CD4-positive, alpha-beta T cell (primary cell): ENCODE data around the gene MEGF11. TPM values are rescaled to one million over a fixed set of nuclear protein-coding genes. Genes with fewer than 3 reads are reported as not detected.

Experiments
- ATAC-seq: fragments of 200-7000 bp; cut with Tn5 transposase; one replicate; pipeline ENCODE4 v1.10.0; 2022; ENCODE audit warnings: mild to moderate bottlenecking; ENCODE audit not compliant: poor library complexity
- CTCF ChIA-PET: fragments of 350-600 bp; sonication (Branson Sonifier 250); formaldehyde crosslinking; loops from one replicate; lab custom pipeline; 2021; ENCODE audit warnings: antibody characterized with exemption, inconsistent platforms; lab: Charles Lee
- POLR2A ChIA-PET: fragments of 350-600 bp; sonication (Branson Sonifier 250); formaldehyde crosslinking; loops from one replicate; lab custom pipeline; 2021; ENCODE audit warnings: antibody characterized with exemption, inconsistent platforms; lab: Charles Lee
- DNase-seq, 14 experiments: peaks; one replicate each; pipeline ENCODE4 v3.0.0-alpha.2; 2013 to 2020; ENCODE audit warnings: mixed read lengths in 2 of 14
- H3K27ac ChIP-seq, 2 donors: one replicate each; pipeline versions ENCODE4 v1.5.1 to v1.7.0; 2013; ENCODE audit warnings: low read length in 2 of 2, low read depth in 1 of 2, mild to moderate bottlenecking in 1 of 2
- H3K27me3 ChIP-seq, 2 experiments: 1 replicate in 1 of 2; 2 replicates in 1 of 2; pipeline versions ENCODE4 v1.6.1 to v1.7.0; 2013; ENCODE audit warnings: low read length in 2 of 2, control low read depth in 1 of 2, mild to moderate bottlenecking in 1 of 2, moderate library complexity in 1 of 2; ENCODE audit not compliant: insufficient read depth in 2 of 2, control insufficient read depth in 1 of 2
- H3K36me3 ChIP-seq: one replicate; pipeline ENCODE4 v1.6.1; 2013; ENCODE audit warnings: low read length, control low read depth; ENCODE audit not compliant: insufficient read depth
- H3K4me1 ChIP-seq: one replicate; pipeline ENCODE4 v1.6.1; 2013; ENCODE audit warnings: low read length, control low read depth; ENCODE audit not compliant: insufficient read depth
- H3K4me3 ChIP-seq: one replicate; pipeline ENCODE4 v1.5.1; 2013; ENCODE audit warnings: mild to moderate bottlenecking, low read length, moderate library complexity
- H3K9me3 ChIP-seq, 2 experiments: 1 replicate in 1 of 2; 2 replicates in 1 of 2; pipeline versions ENCODE4 v1.6.1 to v1.7.0; 2013; ENCODE audit warnings: low read length in 2 of 2, mild to moderate bottlenecking in 2 of 2, control low read depth in 1 of 2, moderate library complexity in 1 of 2; ENCODE audit not compliant: control insufficient read depth in 1 of 2, insufficient read depth in 1 of 2
- H3K27ac Mint-ChIP-seq: one replicate; pipeline ENCODE4 v1.8.0; 2020; ENCODE audit warnings: mixed read lengths
- H3K27me3 Mint-ChIP-seq: one replicate; pipeline ENCODE4 v1.8.0; 2021; ENCODE audit warnings: mixed read lengths
- H3K36me3 Mint-ChIP-seq: one replicate; pipeline ENCODE4 v1.8.0; 2021; ENCODE audit warnings: low read depth, mixed read lengths
- H3K4me1 Mint-ChIP-seq: one replicate; pipeline ENCODE4 v1.8.0; 2021; ENCODE audit warnings: low read depth, mixed read lengths
- H3K4me3 Mint-ChIP-seq: one replicate; pipeline ENCODE4 v1.8.0; 2020; ENCODE audit warnings: mild to moderate bottlenecking, mixed read lengths
- H3K9me3 Mint-ChIP-seq: one replicate; pipeline ENCODE4 v1.8.0; 2020; ENCODE audit warnings: mixed read lengths
- CTCF ChIP-seq: fragments of 200-600 bp; IDR thresholded peaks from one replicate; pipeline ENCODE4 v1.8.0; 2022; ENCODE audit warnings: antibody characterized with exemption, mild to moderate bottlenecking
- intact Hi-C, 2 experiments: fragments of 100-400 bp; cut with DNase I in 1 of 2; cut with micrococcal nuclease in 1 of 2; formaldehyde crosslinking; loops; one replicate each; pipeline versions ENCODE4 v1.15.1 to v1.9.0; 2023 to 2025; cut with DNase I, micrococcal nuclease
- total RNA-seq, 174 experiments: library from RNA in 2 of 174; stranded (reverse) in 2 of 174; gene quantifications; one replicate each; pipeline ENCODE4 v1.2.3 and lab custom pipeline; 2021 to 2026

The MEGF11 gene
- total RNA-seq, 2 experiments from 2014 or later = not detected

GRCh38 chr15:65926459-65926858, 327.1 kb downstream of the MEGF11 start:
- intact Hi-C loops = no loop called here
- Mint-ChIP-seq H3K4me3 (no peak overlapping the region), H3K4me1 (no peaks in the 10 kb centered on the region), H3K27ac (no peak overlapping the region), H3K36me3 (no peaks in the 10 kb centered on the region), H3K9me3 (no peaks in the 10 kb centered on the region), H3K27me3 (no peaks in the 10 kb centered on the region)
- Histone ChIP-seq H3K4me1 (no peaks in the 10 kb centered on the region), H3K27me3 (no peaks in the 10 kb centered on the region), H3K27ac (no peak overlapping the region), H3K9me3 (no peaks in the 10 kb centered on the region), H3K36me3 (no peaks in the 10 kb centered on the region), H3K4me3 (no peak overlapping the region)
- POLR2A ChIA-PET = no interaction called here
- CTCF ChIA-PET = no interaction called here
- no peak for ATAC-seq
- DNase-seq = no peak
- no peak for TF ChIP-seq CTCF

GRCh38 chr15:65925338-65925737, 328.2 kb downstream of the MEGF11 start:
- intact Hi-C loops = no loop called here
- Mint-ChIP-seq H3K4me3 (no peak overlapping the region), H3K27me3 (no peaks in the 10 kb centered on the region), H3K9me3 (no peaks in the 10 kb centered on the region), H3K36me3 (no peaks in the 10 kb centered on the region), H3K4me1 (no peaks in the 10 kb centered on the region), H3K27ac (no peak overlapping the region)
- H3K27ac ChIP-seq = no peak overlapping the region
- ChIA-PET CTCF (no interaction called here), POLR2A (no interaction called here)
- no peaks in the 10 kb centered on the region for H3K27me3 ChIP-seq
- no peak overlapping the region for H3K4me3 ChIP-seq
- H3K36me3 ChIP-seq = no peaks in the 10 kb centered on the region
- ATAC-seq = no peak
- H3K4me1 ChIP-seq = no peaks in the 10 kb centered on the region
- no peaks in the 10 kb centered on the region for H3K9me3 ChIP-seq
- DNase-seq = no peak
- no peak for TF ChIP-seq CTCF

GRCh38 chr15:65924004-65924403, 329.5 kb downstream of the MEGF11 start:
- TF ChIP-seq CTCF = no peak
- no peaks in the 10 kb centered on the region for H3K36me3 Mint-ChIP-seq
- Histone ChIP-seq H3K27ac (no peak overlapping the region), H3K4me3 (no peak overlapping the region), H3K36me3 (no peaks in the 10 kb centered on the region), H3K27me3 (no peaks in the 10 kb centered on the region), H3K9me3 (no peaks in the 10 kb centered on the region), H3K4me1 (no peaks in the 10 kb centered on the region)
- H3K27me3 Mint-ChIP-seq = no peaks in the 10 kb centered on the region
- H3K4me3 Mint-ChIP-seq = no peak overlapping the region
- DNase-seq (no peak), ATAC-seq (no peak)
- H3K9me3 Mint-ChIP-seq = no peaks in the 10 kb centered on the region
- no peak overlapping the region for H3K27ac Mint-ChIP-seq
- CTCF ChIA-PET = no interaction called here
- intact Hi-C loops = no loop called here
- POLR2A ChIA-PET = no interaction called here
- H3K4me1 Mint-ChIP-seq = no peaks in the 10 kb centered on the region
